ENCODE measurements around the gene C3orf20.

- TF ChIP-seq CTCF (conservative IDR thresholded peaks at IDR 0.05; ENCODE audit: low read depth, low read length) (no peak), EZH2 (IDR thresholded peaks at IDR 0.05; ENCODE audit: low read length, unreplicated experiment) (no peak)
These were observed 128.4 kb downstream of the C3orf20 start for GRCh38 chr3:14803101-14803980.

Measured in PC-3 (cell line).